ENCODE measurements around the gene SYP. TPM values are rescaled to one million over a fixed set of nuclear protein-coding genes. Genes with fewer than 3 reads are reported as not detected.

The SYP gene
- total and polyA plus RNA-seq, 9 of the 15 experiments (the other 6 are each of a cell fraction or from before 2014, with no cell fraction given): 0.48 to 5.1 (median 2.6) TPM

DNA sequence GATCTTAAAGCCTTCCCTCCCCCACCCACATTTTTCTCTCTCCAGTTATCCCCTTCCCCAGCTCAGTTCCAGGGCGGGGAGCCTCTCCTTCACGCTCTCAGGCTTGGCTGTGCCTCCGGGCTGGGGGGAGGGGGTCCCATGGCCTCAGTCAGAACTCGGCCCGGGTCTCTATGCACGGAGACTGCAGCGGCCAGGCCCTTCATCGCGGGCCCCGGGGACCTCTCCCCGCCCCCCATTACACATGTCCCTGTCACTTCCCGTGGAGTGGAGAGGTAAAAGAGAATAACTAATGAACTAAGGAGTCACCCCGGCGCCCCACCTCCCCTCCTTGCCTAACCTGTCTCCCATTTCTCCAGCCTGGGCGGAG, 13.0 kb downstream of the SYP start:
- H3K4me3 ChIP-seq: no peak overlapping the region
- DNase-seq (ENCODE audit: extremely low read depth in 1 of 4, low spot score in 3 of 4): no peak
- no peaks in the 10 kb centered on the region for H3K9me1 ChIP-seq (ENCODE audit: control insufficient read depth, insufficient read depth, low read length)
- H3K4me2 ChIP-seq (ENCODE audit: insufficient read depth, low read length): peak overlapping the region; percentile 90; the same call in 1 of the 2 replicates
- CTCF ChIA-PET (ENCODE audit: low intra/inter-chr PET ratio): no interaction called here
- peak overlapping the region; percentile 78; the same call in 1 of the 2 replicates for H2AFZ ChIP-seq (ENCODE audit: low read depth, low read length)
- 81% methylated on average over 3 of the region's 15 CpGs for WGBS (ENCODE audit: insufficient coverage, low coverage, missing lambda C conversion rate)
- no peak for FAIRE-seq
- H3K36me3 ChIP-seq (ENCODE audit: control insufficient read depth, insufficient read depth, low read length): peaks cover 21% of the 10 kb centered on the region; the same call in 1 of the 3 replicates
- TF ChIP-seq, protein P1, sequence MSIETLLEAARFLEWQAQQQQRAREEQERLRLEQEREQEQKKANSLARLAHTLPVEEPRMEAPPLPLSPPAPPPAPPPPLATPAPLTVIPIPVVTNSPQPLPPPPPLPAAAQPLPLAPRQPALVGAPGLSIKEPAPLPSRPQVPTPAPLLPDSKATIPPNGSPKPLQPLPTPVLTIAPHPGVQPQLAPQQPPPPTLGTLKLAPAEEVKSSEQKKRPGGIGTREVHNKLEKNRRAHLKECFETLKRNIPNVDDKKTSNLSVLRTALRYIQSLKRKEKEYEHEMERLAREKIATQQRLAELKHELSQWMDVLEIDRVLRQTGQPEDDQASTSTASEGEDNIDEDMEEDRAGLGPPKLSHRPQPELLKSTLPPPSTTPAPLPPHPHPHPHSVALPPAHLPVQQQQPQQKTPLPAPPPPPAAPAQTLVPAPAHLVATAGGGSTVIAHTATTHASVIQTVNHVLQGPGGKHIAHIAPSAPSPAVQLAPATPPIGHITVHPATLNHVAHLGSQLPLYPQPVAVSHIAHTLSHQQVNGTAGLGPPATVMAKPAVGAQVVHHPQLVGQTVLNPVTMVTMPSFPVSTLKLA (conservative IDR thresholded peaks at IDR 0.05): no peak
- TF ChIP-seq NR4A1 (CRISPR knock-in tag; IDR thresholded peaks at IDR 0.05) (no peak), NR4A1 (tag; IDR thresholded peaks at IDR 0.05) (no peak), ZNF609 (CRISPR knock-in tag; IDR thresholded peaks at IDR 0.05; ENCODE audit: borderline replicate concordance) (no peak), HLTF (IDR thresholded peaks at IDR 0.05) (no peak)
- peaks cover 33 to 51% of the 10 kb centered on the region in 2 experiments for H3K4me1 ChIP-seq (replicated peaks in 1 of 2; ENCODE audit: control insufficient read depth in 2 of 2, insufficient read depth in 2 of 2, low read length in 2 of 2)
- no peak for ATAC-seq
- POLR2A ChIA-PET: interaction anchor here (0.6 kb wide), 1 partner anchor 172 kb away, joined by 3 read pairs; no protein-coding TSS in a partner anchor
- peak overlapping the region; percentile 91 for H3K27ac ChIP-seq (ENCODE audit: extremely low read depth, low read depth, low read length)
- intact Hi-C loops (cut with micrococcal nuclease) (no loop called here), in situ Hi-C loops (cut with MboI) (no loop called here)
- H3K9ac ChIP-seq (ENCODE audit: insufficient read depth in 1 of 2, low read depth in 2 of 2, low read length in 2 of 2): peak overlapping the region in 1 of 2 experiments; percentile 93; a peak in 2 of 4 replicates
- BruUV-seq (replicated peaks): no TSS peak
- H3K79me2 ChIP-seq (ENCODE audit: control insufficient read depth, insufficient read depth, low read length): peaks cover 50% of the 10 kb centered on the region
- no peaks in the 10 kb centered on the region for H3K9me3 ChIP-seq (replicated peaks; ENCODE audit: control insufficient read depth, insufficient read depth, low read depth, low read length)
- H3K27me3 ChIP-seq (ENCODE audit: control insufficient read depth in 2 of 2, insufficient read depth in 2 of 2, low read length in 2 of 2): no peaks in the 10 kb centered on the region
- peaks cover 9% of the 10 kb centered on the region for H4K20me1 ChIP-seq (replicated peaks; ENCODE audit: control insufficient read depth, insufficient read depth, low read length)
